PFSK-1 (cell line): ENCODE results near the gene FAM184A.

Experiments used
- FOXP2 ChIP-seq: optimal IDR thresholded peaks from 2 replicates; pipeline ENCODE3; 2011; ENCODE audit warnings: borderline replicate concordance, control low read depth, inconsistent platforms; ENCODE audit not compliant: insufficient read depth; ENCODE audit errors: extremely low read length, extremely low read depth
- POLR2AphosphoS5 ChIP-seq: IDR thresholded peaks from 2 replicates; pipeline ENCODE4 v1.6.1; 2012; ENCODE audit warnings: low read depth, mild to moderate bottlenecking, control low read depth, low read length, moderate library complexity
- REST ChIP-seq, 2 experiments: IDR thresholded peaks; 2 replicates each; pipeline versions ENCODE4 v1.6.1 to v1.8.0; 2011 to 2012; ENCODE audit warnings: low read depth in 2 of 2, low read length in 2 of 2, control low read depth in 1 of 2, inconsistent platforms in 1 of 2, mild to moderate bottlenecking in 1 of 2, moderate library complexity in 1 of 2; ENCODE audit not compliant: insufficient read depth in 1 of 2
- SIN3A ChIP-seq: IDR thresholded peaks from 2 replicates; pipeline ENCODE4 v1.6.1; 2012; ENCODE audit warnings: mild to moderate bottlenecking, low read length, moderate library complexity, borderline replicate concordance; ENCODE audit not compliant: insufficient read depth
- TAF1 ChIP-seq: IDR thresholded peaks from 2 replicates; pipeline ENCODE4 v1.6.1; 2012; ENCODE audit warnings: low read length, control low read depth, borderline replicate concordance; ENCODE audit not compliant: insufficient read depth

The FAM184A gene

GRCh38 chr6:119110601-119111548 lies 32.4 kb upstream of the FAM184A start:
- TF ChIP-seq REST (IDR thresholded peaks at IDR 0.05; ENCODE audit: insufficient read depth in 1 of 2, low read depth in 2 of 2, low read length in 2 of 2): no peak
- TF ChIP-seq SIN3A: no peak

GRCh38 chr6:119109654-119110325 lies 31.3 kb upstream of the FAM184A start:
- no peak for TF ChIP-seq TAF1
- TF ChIP-seq REST (IDR thresholded peaks at IDR 0.05; ENCODE audit: insufficient read depth in 1 of 2, low read depth in 2 of 2, low read length in 2 of 2): no peak
- no peak for TF ChIP-seq POLR2AphosphoS5
- TF ChIP-seq SIN3A: no peak
- TF ChIP-seq FOXP2: no peak

- TF ChIP-seq POLR2AphosphoS5: no peak
- TF ChIP-seq FOXP2: no peak
- no peak for TF ChIP-seq TAF1
- no peak for TF ChIP-seq REST (IDR thresholded peaks at IDR 0.05; ENCODE audit: insufficient read depth in 1 of 2, low read depth in 2 of 2, low read length in 2 of 2)
- TF ChIP-seq SIN3A: no peak
Observed at GRCh38 chr6:119108076-119108475, 29.6 kb upstream of the FAM184A start.

- TF ChIP-seq SIN3A (no peak), POLR2AphosphoS5 (no peak), REST (IDR thresholded peaks at IDR 0.05; ENCODE audit: insufficient read depth in 1 of 2, low read depth in 2 of 2, low read length in 2 of 2) (no peak), FOXP2 (no peak), TAF1 (no peak)
Observed at GRCh38 chr6:119105282-119105681, 26.8 kb upstream of the FAM184A start.
